ENCODE results near the gene FEM1A.
"Not testable (repeated sequence)": the region's sequence is repeated elsewhere in the genome, so short reads cannot be mapped to it uniquely, and the experiment has no call there.

FEM1A gene

DNA sequence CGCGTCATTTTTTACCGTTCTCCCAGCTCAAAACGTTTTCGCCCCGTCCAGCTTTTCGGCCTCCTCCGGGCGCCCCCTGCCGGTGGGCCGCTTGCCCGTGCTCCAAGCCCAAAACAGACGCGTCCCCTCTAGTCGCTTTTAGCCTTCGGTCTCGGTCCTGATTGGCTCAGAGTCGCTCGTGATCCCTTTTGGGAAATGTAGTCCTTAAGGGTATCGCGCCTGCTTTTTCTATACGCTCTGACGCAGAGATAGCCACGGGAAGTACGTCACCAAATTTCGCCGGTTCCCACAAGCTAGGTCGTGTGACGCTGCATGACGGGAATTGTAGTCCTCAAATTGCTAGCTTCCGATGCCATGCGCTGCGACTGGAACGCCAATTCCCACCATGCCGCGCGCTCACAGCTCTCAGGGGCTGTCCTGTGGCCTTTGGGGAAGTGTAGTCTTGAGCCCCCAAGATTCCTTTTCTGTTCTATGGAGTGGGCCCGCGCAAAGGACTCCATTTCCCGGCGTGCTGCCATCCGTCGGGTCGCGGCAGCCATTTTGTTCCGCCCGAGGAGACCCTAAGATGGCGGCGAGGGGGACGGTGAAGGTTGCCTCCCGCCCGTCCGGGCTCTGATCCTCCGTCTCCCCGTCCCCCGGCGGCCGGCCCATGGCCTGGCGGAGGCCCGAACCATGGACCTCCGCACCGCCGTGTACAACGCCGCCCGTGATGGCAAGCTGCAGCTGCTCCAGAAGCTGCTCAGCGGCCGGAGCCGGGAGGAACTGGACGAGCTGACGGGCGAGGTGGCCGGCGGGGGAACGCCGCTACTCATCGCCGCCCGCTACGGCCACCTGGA lies at the start of gene FEM1A:
Gene FEM1A (plus strand): TSS at position 552 of the 836 bp plus-strand sequence. CDS start 121 bp downstream, at position 673.
- DNase-seq (ENCODE audit: low read depth), result peak; percentile 99
- H3K4me3 ChIP-seq (ENCODE audit: low read depth, low read length), result peak within 1 kb of the TSS; percentile 64
- peak; percentile 80 for TF ChIP-seq MYC (IDR thresholded peaks at IDR 0.05; ENCODE audit: low read depth, low read length)
- TF ChIP-seq, protein P1, sequence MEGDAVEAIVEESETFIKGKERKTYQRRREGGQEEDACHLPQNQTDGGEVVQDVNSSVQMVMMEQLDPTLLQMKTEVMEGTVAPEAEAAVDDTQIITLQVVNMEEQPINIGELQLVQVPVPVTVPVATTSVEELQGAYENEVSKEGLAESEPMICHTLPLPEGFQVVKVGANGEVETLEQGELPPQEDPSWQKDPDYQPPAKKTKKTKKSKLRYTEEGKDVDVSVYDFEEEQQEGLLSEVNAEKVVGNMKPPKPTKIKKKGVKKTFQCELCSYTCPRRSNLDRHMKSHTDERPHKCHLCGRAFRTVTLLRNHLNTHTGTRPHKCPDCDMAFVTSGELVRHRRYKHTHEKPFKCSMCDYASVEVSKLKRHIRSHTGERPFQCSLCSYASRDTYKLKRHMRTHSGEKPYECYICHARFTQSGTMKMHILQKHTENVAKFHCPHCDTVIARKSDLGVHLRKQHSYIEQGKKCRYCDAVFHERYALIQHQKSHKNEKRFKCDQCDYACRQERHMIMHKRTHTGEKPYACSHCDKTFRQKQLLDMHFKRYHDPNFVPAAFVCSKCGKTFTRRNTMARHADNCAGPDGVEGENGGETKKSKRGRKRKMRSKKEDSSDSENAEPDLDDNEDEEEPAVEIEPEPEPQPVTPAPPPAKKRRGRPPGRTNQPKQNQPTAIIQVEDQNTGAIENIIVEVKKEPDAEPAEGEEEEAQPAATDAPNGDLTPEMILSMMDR (IDR thresholded peaks at IDR 0.05; ENCODE audit: low read depth, low read length), result peak; percentile 89
- peak; percentile 57; the same call in 1 of the 2 replicates for TF ChIP-seq MAX (IDR thresholded peaks at IDR 0.05; ENCODE audit: low read depth, low read length)
- peak; percentile 33 for TF ChIP-seq POLR2A (IDR thresholded peaks at IDR 0.05; ENCODE audit: extremely low read depth, insufficient read length)

GRCh38 chr19:4742723-4743646 lies 48.5 kb upstream of the FEM1A start:
- H3K4me3 ChIP-seq (ENCODE audit: low read depth, low read length), result no peak overlapping the region
- DNase-seq (ENCODE audit: low read depth), result no peak
- TF ChIP-seq MYC (IDR thresholded peaks at IDR 0.05; ENCODE audit: low read depth, low read length), result no peak
- TF ChIP-seq MAX (IDR thresholded peaks at IDR 0.05; ENCODE audit: low read depth, low read length), result no peak
- TF ChIP-seq, protein P1 (IDR thresholded peaks at IDR 0.05; ENCODE audit: low read depth, low read length), result no peak
- no peak for TF ChIP-seq POLR2A (IDR thresholded peaks at IDR 0.05; ENCODE audit: extremely low read depth, insufficient read length)

- DNase-seq (ENCODE audit: low read depth), result peak; percentile 41
- TF ChIP-seq MYC (IDR thresholded peaks at IDR 0.05; ENCODE audit: low read depth, low read length) (no peak), POLR2A (IDR thresholded peaks at IDR 0.05; ENCODE audit: extremely low read depth, insufficient read length) (no peak), MAX (IDR thresholded peaks at IDR 0.05; ENCODE audit: low read depth, low read length) (no peak)
- TF ChIP-seq, protein P1 (IDR thresholded peaks at IDR 0.05; ENCODE audit: low read depth, low read length), result no peak
- no peak overlapping the region for H3K4me3 ChIP-seq (ENCODE audit: low read depth, low read length)
These were observed 46.9 kb upstream of the FEM1A start for GRCh38 chr19:4744451-4745174.

DNA sequence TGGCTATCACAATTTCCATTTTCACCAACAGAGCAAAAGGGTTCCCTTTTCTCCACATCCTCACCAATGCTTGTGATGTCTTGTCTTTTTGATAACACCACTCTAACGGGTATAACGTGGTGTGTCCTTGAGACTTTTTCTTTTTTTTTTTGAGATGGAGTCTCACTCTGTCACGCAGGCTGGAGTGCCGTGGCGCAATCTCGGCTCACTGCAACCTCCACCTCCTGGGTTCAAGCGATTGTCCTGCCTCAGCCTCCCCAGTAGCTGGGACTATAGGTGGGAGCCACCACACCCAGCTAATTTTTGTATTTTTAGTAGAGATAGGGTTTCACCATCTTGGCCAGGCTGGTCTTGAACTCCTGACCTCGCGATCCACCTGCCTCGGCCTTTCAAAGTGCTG lies 46.4 kb upstream of the FEM1A start:
- DNase-seq (ENCODE audit: low read depth); H3K4me3 ChIP-seq (ENCODE audit: low read depth, low read length): not testable (repeated sequence)

DNA sequence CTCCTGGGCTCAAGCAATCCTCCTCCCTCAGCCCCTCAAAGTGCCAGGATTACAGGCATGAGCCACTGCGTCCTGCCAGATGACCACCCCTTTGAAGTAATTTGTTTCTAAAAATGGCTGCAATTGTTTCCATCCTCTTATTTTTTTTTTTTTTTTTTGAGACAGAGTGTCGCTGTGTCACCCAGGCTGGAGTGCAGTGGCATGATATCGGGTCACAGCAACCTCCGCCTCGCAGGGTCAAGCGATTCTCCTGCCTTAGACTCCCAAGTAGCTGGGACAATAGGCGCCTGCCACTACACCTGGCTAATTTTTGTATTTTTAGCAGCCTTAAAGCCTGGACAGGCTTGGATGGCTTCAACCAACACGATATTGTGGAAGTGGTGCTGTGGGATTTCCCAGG lies 45.5 kb upstream of the FEM1A start:
- DNase-seq (ENCODE audit: low read depth), result no peak
- H3K4me3 ChIP-seq (ENCODE audit: low read depth, low read length), result no peak overlapping the region
- TF ChIP-seq, protein P1 (IDR thresholded peaks at IDR 0.05; ENCODE audit: low read depth, low read length), result no peak
- TF ChIP-seq MYC (IDR thresholded peaks at IDR 0.05; ENCODE audit: low read depth, low read length), result no peak
- no peak for TF ChIP-seq MAX (IDR thresholded peaks at IDR 0.05; ENCODE audit: low read depth, low read length)
- TF ChIP-seq POLR2A (IDR thresholded peaks at IDR 0.05; ENCODE audit: extremely low read depth, insufficient read length), result no peak
